ENCODE data around the gene ZNF609. TPM values are rescaled to one million over a fixed set of nuclear protein-coding genes. Genes with fewer than 3 reads are reported as not detected.

Gene ZNF609
- total and polyA plus RNA-seq, 4 donors = 8.1 to 54.2 (median 22.0) TPM

- DNase-seq = no peak
- no peak overlapping the region for H3K4me3 ChIP-seq
- no peak overlapping the region for H3K27ac ChIP-seq (ENCODE audit: low read depth in 1 of 2, low read length in 1 of 2)
- no peaks in the 10 kb centered on the region for H3K36me3 ChIP-seq (ENCODE audit: control insufficient read depth in 4 of 4, insufficient read depth in 4 of 4, low read length in 4 of 4)
- no peaks in the 10 kb centered on the region for H3K9me3 ChIP-seq (ENCODE audit: control insufficient read depth in 4 of 4, insufficient read depth in 3 of 4, low read length in 3 of 4)
- ATAC-seq (ENCODE audit: insufficient read depth, low FRiP score) = no peak
- WGBS, 2 donors = 86 to 88% methylated on average over 6 of the region's 6 CpGs
- H3K4me1 ChIP-seq (ENCODE audit: control insufficient read depth in 5 of 5, insufficient read depth in 5 of 5, low read length in 5 of 5) = peaks cover 0 to 10% (median 2%) of the 10 kb centered on the region in 5 donors
- no peaks in the 10 kb centered on the region for H3K27me3 ChIP-seq (ENCODE audit: control insufficient read depth in 3 of 3, insufficient read depth in 3 of 3, low read length in 2 of 3)
- TF ChIP-seq CTCF (IDR thresholded peaks at IDR 0.05; ENCODE audit: control extremely low read depth, extremely low read depth) = no peak
- no peak overlapping the region for H3K9ac ChIP-seq (ENCODE audit: insufficient read depth in 1 of 2, low read length in 2 of 2)
These were observed 112.5 kb downstream of the ZNF609 start for GRCh38 chr15:64572856-64573255.

GRCh38 chr15:64574301-64575017 is 114.1 kb downstream of the ZNF609 start:
- no peaks in the 10 kb centered on the region for H3K36me3 ChIP-seq (ENCODE audit: control insufficient read depth in 4 of 4, insufficient read depth in 4 of 4, low read length in 4 of 4)
- DNase-seq = no peak
- H3K9ac ChIP-seq (ENCODE audit: insufficient read depth in 1 of 2, low read length in 2 of 2) = no peak overlapping the region
- no peaks in the 10 kb centered on the region for H3K27me3 ChIP-seq (ENCODE audit: control insufficient read depth in 3 of 3, insufficient read depth in 3 of 3, low read length in 2 of 3)
- no peak for ATAC-seq (ENCODE audit: insufficient read depth, low FRiP score)
- 18 to 54% methylated on average over 1 of the region's 1 CpG for WGBS, 2 donors
- no peak overlapping the region for H3K27ac ChIP-seq (ENCODE audit: low read depth in 1 of 2, low read length in 1 of 2)
- H3K4me1 ChIP-seq (ENCODE audit: control insufficient read depth in 5 of 5, insufficient read depth in 5 of 5, low read length in 5 of 5) = peaks cover 0 to 8% (median 2%) of the 10 kb centered on the region in 5 donors
- no peak overlapping the region for H3K4me3 ChIP-seq
- TF ChIP-seq CTCF (IDR thresholded peaks at IDR 0.05; ENCODE audit: control extremely low read depth, extremely low read depth) = no peak
- H3K9me3 ChIP-seq (ENCODE audit: control insufficient read depth in 4 of 4, insufficient read depth in 3 of 4, low read length in 3 of 4) = peaks cover 0 to 4% (median 0%) of the 10 kb centered on the region in 4 donors

- no peak overlapping the region for H3K9ac ChIP-seq (ENCODE audit: insufficient read depth in 1 of 2, low read length in 2 of 2)
These were observed 120.5 kb downstream of the ZNF609 start for GRCh38 chr15:64580696-64581407.

More at GRCh38 chr15:64580696-64581407, 120.5 kb downstream of the ZNF609 start:
- H3K27ac ChIP-seq (ENCODE audit: low read depth in 1 of 2, low read length in 1 of 2) = no peak overlapping the region
- H3K4me1 ChIP-seq (ENCODE audit: control insufficient read depth in 5 of 5, insufficient read depth in 5 of 5, low read length in 5 of 5) = peaks cover 0 to 2% (median 0%) of the 10 kb centered on the region in 5 donors
- H3K36me3 ChIP-seq (ENCODE audit: control insufficient read depth in 4 of 4, insufficient read depth in 4 of 4, low read length in 4 of 4) = peaks cover 0 to 2% (median 0%) of the 10 kb centered on the region in 4 donors
- H3K4me3 ChIP-seq = no peak overlapping the region
- DNase-seq = no peak
- ATAC-seq (ENCODE audit: insufficient read depth, low FRiP score) = no peak
- 91 to 96% methylated on average over 9 of the region's 9 CpGs for WGBS, 2 donors
- H3K9me3 ChIP-seq (ENCODE audit: control insufficient read depth in 4 of 4, insufficient read depth in 3 of 4, low read length in 3 of 4) = peaks cover 0 to 10% (median 1%) of the 10 kb centered on the region in 4 donors
- H3K27me3 ChIP-seq (ENCODE audit: control insufficient read depth in 3 of 3, insufficient read depth in 3 of 3, low read length in 2 of 3) = no peaks in the 10 kb centered on the region
- TF ChIP-seq CTCF (IDR thresholded peaks at IDR 0.05; ENCODE audit: control extremely low read depth, extremely low read depth) = no peak
